Thymus (tissue), 11 donors: ENCODE data around the gene DISC1. TPM values are rescaled to one million over a fixed set of nuclear protein-coding genes. Genes with fewer than 3 reads are reported as not detected.

Experiments used
- DNase-seq, 9 donors: peaks; one replicate each; pipeline ENCODE4 v3.0.0-alpha.2; 2013; ENCODE audit warnings: low spot score in 9 of 9, low read depth in 6 of 9, missing footprints in 1 of 9
- H3K27ac ChIP-seq, 2 donors: one replicate each; pipeline ENCODE4 v1.5.1; 2013; ENCODE audit warnings: control low read depth in 1 of 2, low read depth in 1 of 2, low read length in 1 of 2, mild to moderate bottlenecking in 1 of 2, moderate library complexity in 1 of 2
- H3K27me3 ChIP-seq, 2 donors: one replicate each; pipeline ENCODE4 v1.5.1; 2013; ENCODE audit warnings: low read length in 1 of 2; ENCODE audit not compliant: control insufficient read depth in 2 of 2, insufficient read depth in 1 of 2
- H3K36me3 ChIP-seq, 2 donors: one replicate each; pipeline ENCODE4 v1.5.1; 2013; ENCODE audit warnings: low read length in 1 of 2, mild to moderate bottlenecking in 1 of 2, moderate library complexity in 1 of 2; ENCODE audit not compliant: control insufficient read depth in 2 of 2, insufficient read depth in 2 of 2
- H3K4me1 ChIP-seq, 2 donors: one replicate each; pipeline ENCODE4 v1.5.1; 2013; ENCODE audit warnings: low read length in 2 of 2; ENCODE audit not compliant: control insufficient read depth in 2 of 2, insufficient read depth in 2 of 2
- H3K4me3 ChIP-seq, 2 donors: one replicate each; pipeline ENCODE4 v1.5.1; 2013; ENCODE audit warnings: low read length in 2 of 2, control low read depth in 1 of 2, mild to moderate bottlenecking in 1 of 2
- H3K9me3 ChIP-seq, 2 donors: one replicate each; pipeline ENCODE4 v1.5.1; 2013; ENCODE audit warnings: low read length in 1 of 2, mild to moderate bottlenecking in 1 of 2; ENCODE audit not compliant: control insufficient read depth in 2 of 2, insufficient read depth in 1 of 2
- WGBS: extraction: QIAGEN DNeasy Blood & Tissue Kit; methylation state at CpG from one replicate; pipeline ENCODE4 v1.1.7; 2013; 5-methylcytosine and 5-hydroxymethylcytosine counted together
- polyA plus RNA-seq: library from polyadenylated mRNA; stranded (reverse); fragments of 200-250 nt; gene quantifications from one replicate; pipeline ENCODE4 v1.2.3, GENCODE V29; 2013
- total RNA-seq: library from RNA; stranded (reverse); fragments of 120-200 nt; gene quantifications from one replicate; pipeline ENCODE4 v1.2.4, GENCODE V29; 2013
- donor health status: healthy.

Gene DISC1
- total and polyA plus RNA-seq, 2 donors = 4.4 to 5.3 TPM

DNA sequence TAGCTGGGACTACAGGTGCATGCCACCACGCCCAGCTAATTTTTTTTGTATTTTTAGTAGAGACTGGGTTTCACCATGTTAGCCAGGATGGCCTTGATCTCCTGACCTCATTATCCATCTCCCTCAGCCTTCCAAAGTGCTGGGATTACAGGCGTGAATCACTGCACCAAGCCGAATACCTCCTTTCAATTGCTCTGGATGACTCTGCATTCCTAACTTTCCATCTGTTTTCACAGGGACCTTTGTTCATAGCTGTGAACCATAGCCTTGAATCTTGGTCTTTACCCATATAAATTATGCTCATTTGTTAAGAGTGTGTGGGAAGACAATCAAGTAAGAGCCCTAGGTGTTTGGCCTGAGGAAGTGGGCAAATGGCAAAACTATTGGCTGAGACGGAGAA lies 422.7 kb downstream of the DISC1 start:
- no peak overlapping the region for H3K27ac ChIP-seq
- DNase-seq = no peak
- H3K4me3 ChIP-seq = no peak overlapping the region
- H3K36me3 ChIP-seq = no peaks in the 10 kb centered on the region
- no peaks in the 10 kb centered on the region for H3K9me3 ChIP-seq
- WGBS = 97% methylated on average over 4 of the region's 4 CpGs
- H3K4me1 ChIP-seq = no peaks in the 10 kb centered on the region
- no peaks in the 10 kb centered on the region for H3K27me3 ChIP-seq

DNA sequence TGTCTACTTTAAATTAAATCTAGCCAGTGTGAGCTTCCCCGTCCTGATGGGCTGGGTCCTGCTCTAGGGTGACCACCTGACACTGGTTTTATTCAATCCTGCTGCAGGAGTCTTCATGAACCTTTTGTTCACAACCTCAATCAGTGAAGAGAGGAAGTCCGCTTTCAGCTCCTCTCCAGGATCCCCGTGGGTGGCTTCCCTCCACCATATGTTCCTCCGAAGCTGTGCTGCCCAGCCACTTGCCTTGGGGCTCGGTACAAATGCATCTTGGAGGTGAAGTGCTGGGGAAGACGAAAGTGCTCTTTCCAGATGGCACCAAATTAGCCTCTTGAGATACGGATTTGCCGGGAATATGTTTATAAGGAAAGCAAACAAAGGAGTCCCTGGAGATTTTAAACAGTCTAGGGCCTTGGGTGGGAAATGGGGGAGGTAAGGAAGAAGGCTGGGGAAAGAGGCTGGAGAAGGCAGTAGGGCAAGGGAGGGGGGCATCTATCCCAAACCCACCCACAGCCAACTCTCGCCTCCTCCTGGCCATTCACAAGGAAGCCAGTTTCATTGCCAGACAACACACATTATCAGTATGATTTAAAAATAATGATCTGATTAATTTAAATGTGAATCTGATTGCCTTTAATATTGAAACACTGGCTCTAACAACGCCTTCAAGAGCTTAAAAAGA lies 430.8 kb downstream of the DISC1 start:
- DNase-seq = no peak
- H3K9me3 ChIP-seq = no peaks in the 10 kb centered on the region
- 87% methylated on average over 10 of the region's 10 CpGs for WGBS
- no peaks in the 10 kb centered on the region for H3K27me3 ChIP-seq
- no peaks in the 10 kb centered on the region for H3K4me1 ChIP-seq
- H3K27ac ChIP-seq = no peak overlapping the region
- no peak overlapping the region for H3K4me3 ChIP-seq
- H3K36me3 ChIP-seq = no peaks in the 10 kb centered on the region

DNA sequence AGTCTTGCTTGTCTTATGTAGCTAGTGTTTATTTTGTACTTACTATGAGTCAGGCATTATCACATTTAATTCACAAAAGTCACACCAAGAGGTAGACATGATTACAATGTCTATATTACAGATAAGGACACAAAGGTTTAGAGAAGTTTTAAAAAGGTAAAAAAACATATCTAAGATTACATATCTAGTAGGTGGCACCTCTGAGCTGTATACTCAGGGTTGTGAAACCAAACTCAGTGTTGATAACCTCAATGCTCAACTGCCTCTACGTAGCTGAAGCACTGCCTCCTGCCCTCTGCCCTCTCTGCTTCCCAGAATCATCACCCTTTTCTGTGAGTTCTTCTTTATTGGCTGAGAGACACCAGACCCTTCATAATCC lies 431.3 kb downstream of the DISC1 start:
- H3K27ac ChIP-seq = no peak overlapping the region
- no peak for DNase-seq
- no peaks in the 10 kb centered on the region for H3K4me1 ChIP-seq
- H3K4me3 ChIP-seq = no peak overlapping the region
- no peaks in the 10 kb centered on the region for H3K27me3 ChIP-seq
- no peaks in the 10 kb centered on the region for H3K9me3 ChIP-seq
- H3K36me3 ChIP-seq = no peaks in the 10 kb centered on the region
- 90% methylated on average over 1 of the region's 1 CpG for WGBS

DNA sequence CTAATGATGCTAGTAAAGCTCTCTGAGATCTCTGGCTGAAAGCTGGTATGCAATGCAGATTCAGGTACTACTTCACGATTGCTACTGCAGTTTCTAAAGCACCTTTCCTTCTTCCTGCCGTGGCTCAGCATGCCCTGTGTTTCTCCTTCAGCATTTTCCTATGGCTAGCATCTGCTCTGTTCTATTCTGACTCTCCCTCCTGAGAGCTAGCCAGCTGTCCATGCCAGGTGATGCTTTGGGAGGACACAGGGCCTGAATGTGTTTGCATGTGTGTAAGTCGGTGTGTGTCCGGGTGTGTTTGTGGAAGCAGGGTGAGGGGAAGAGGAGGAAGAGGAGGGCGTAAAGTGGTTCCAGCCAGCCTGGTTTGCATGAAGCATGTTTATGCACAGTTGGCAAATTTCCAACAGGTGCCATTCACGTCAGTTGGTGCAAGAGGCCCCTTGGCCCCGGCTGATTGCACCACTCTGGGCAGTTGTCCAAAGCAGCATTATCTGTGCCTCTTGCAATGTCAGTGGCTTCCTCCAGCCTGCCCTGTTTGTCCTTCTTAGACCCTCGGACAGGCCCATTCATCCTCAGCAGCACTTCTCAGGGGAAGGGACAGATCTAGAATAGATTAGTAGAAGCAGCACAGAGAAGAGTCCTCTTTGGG lies 433.3 kb downstream of the DISC1 start:
- WGBS = 87% methylated on average over 8 of the region's 8 CpGs

DNA sequence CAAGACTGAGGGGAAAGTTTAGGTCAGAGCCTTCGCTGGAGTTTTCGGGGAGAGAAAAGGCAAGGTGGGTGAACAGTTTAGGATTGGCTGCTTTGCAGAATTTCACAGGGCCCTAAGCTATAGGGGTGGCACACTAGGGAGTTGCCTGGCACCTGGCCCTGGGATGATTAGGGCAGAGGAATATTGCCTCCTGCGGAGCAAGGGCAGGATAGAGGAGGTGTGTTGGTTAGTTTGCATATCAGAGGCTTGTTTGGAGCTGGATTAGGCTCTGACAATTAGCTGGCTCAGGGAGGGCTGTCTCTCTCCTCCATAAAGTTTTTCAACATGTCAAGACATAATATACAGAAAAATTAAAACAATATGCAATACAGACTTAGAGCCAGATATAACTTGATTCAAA lies 436.4 kb downstream of the DISC1 start:
- H3K9me3 ChIP-seq = no peaks in the 10 kb centered on the region
- no peak overlapping the region for H3K4me3 ChIP-seq
- no peaks in the 10 kb centered on the region for H3K27me3 ChIP-seq
- no peak overlapping the region for H3K27ac ChIP-seq
- DNase-seq = no peak
- no peaks in the 10 kb centered on the region for H3K4me1 ChIP-seq
- WGBS = 89% methylated on average over 3 of the region's 3 CpGs
- H3K36me3 ChIP-seq = no peaks in the 10 kb centered on the region

More for the DNA sequence above, 433.3 kb downstream of the DISC1 start:
- no peak for DNase-seq
- H3K4me3 ChIP-seq = no peak overlapping the region
- no peaks in the 10 kb centered on the region for H3K4me1 ChIP-seq
- H3K36me3 ChIP-seq = no peaks in the 10 kb centered on the region
- H3K27ac ChIP-seq = no peak overlapping the region
- no peaks in the 10 kb centered on the region for H3K27me3 ChIP-seq
- no peaks in the 10 kb centered on the region for H3K9me3 ChIP-seq

DNA sequence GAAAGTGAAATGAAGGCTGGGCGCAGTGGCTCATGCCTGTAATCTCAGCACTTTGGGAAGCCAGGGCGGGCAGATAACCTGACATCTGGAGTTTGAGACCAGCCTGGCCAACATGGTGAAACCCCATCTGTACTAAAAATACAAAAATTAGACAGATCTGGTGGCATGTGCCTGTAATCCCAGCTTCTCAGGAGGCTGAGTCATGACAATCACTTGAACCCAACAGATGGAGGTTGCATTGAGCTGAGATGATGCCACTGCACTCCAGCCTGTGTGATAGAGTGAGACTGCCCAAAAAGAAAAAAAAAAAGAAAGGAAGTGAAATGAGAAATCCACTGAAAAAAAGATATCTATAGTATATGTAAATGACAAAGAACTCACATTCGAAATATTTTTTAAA lies 439.9 kb downstream of the DISC1 start:
- WGBS = 97% methylated on average over 3 of the region's 3 CpGs

DNA sequence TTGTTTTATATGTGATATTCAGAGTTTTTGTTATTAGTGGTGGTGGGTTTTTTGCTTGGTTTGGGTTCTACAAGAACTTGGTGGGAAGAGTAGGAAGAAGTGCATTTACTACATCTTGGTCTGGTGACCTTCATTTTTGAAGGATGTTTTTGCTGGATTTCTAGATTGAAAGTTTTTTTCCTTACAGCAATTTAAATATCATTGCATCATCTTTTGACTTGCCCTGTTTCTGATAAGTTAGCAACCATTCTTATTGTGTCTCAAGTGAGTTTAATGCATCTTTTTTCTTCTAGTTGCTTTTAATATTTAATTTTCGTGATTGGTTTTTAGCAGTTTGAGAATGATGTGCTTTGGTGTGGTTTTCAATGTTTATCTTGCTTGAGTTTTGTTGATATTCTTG lies 447.7 kb downstream of the DISC1 start:
- Histone ChIP-seq H3K27ac (no peak overlapping the region), H3K4me3 (no peak overlapping the region), H3K27me3 (no peaks in the 10 kb centered on the region), H3K9me3 (no peaks in the 10 kb centered on the region), H3K4me1 (no peaks in the 10 kb centered on the region), H3K36me3 (no peaks in the 10 kb centered on the region)
- no peak for DNase-seq
- 85% methylated on average over 1 of the region's 1 CpG for WGBS

More for the DNA sequence above, 439.9 kb downstream of the DISC1 start:
- H3K27me3 ChIP-seq = no peaks in the 10 kb centered on the region
- no peaks in the 10 kb centered on the region for H3K9me3 ChIP-seq
- no peak overlapping the region for H3K27ac ChIP-seq
- H3K4me1 ChIP-seq = no peaks in the 10 kb centered on the region
- H3K36me3 ChIP-seq = no peaks in the 10 kb centered on the region
- H3K4me3 ChIP-seq = no peak overlapping the region
- DNase-seq = no peak

DNA sequence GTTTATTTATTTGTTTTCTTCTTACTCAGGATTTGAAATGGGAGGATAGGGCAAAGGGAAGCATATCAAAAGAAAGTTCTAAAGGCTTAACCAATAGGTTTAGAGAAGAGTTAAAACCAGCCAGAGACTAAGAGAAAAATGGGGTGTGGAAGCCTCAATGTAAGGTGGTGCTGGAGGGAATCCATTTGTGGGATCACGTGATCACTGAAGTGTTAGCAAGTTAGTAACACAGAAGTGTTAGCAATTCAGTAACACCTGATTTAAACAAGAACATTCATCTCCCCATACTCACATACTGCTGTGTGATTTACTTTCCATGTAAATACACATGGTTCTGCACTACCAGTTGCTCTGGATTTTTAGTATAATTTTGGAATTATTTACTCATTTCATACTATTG lies 451.2 kb downstream of the DISC1 start:
- no peaks in the 10 kb centered on the region for H3K36me3 ChIP-seq
- H3K4me1 ChIP-seq = no peaks in the 10 kb centered on the region
- H3K9me3 ChIP-seq = no peaks in the 10 kb centered on the region
- DNase-seq = no peak
- no peak overlapping the region for H3K27ac ChIP-seq
- WGBS = 96% methylated on average over 1 of the region's 1 CpG
- H3K27me3 ChIP-seq = no peaks in the 10 kb centered on the region
- no peak overlapping the region for H3K4me3 ChIP-seq

DNA sequence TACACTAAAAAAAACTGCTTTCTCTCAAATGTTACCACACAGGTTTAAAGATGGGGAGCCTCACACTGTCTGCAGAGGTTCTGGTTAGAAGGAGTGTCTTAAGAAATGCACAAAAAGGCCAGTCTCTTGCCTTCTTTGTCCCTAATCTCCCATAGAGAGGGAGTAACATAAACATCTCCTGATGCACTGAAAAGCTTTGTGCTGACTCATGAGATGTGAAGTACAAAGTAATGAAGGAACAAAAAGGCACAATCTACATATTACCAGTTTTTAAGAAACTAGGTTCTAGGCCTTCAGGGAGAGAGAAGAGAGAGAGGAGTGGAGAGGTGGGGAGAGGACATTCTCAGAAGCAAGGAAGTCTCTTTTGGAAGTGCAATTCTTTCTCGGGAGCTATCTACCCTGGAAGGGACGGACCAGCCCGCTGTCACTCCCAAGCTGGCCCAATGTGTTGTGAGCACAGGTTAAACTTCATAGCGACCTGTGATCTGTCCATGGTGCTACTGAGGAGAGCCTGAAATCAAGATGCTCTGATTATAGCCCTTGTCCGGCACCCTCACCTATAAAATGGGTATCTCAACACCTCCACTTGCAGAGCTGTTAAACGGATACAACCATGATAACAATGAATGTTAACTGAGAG lies 458.1 kb downstream of the DISC1 start:
- no peaks in the 10 kb centered on the region for H3K36me3 ChIP-seq
- H3K27me3 ChIP-seq = no peaks in the 10 kb centered on the region
- no peak overlapping the region for H3K27ac ChIP-seq
- DNase-seq = peak in 2 of 9 donors; percentile 2 to 13
- WGBS = 51% methylated on average over 6 of the region's 6 CpGs
- H3K9me3 ChIP-seq = no peaks in the 10 kb centered on the region
- H3K4me1 ChIP-seq = no peaks in the 10 kb centered on the region
- no peak overlapping the region for H3K4me3 ChIP-seq
